ENCODE results near the gene PRKAA1. TPM values are rescaled to one million over a fixed set of nuclear protein-coding genes. Genes with fewer than 3 reads are reported as not detected.
A peak's percentile ranks its signal among the peaks of the same experiment; 100 is the strongest.

The PRKAA1 gene
- total and polyA plus RNA-seq, 2 of the 13 experiments (the other 11 are each of a cell fraction or from before 2014, with no cell fraction given) = 36.6 to 58.0 TPM

DNA sequence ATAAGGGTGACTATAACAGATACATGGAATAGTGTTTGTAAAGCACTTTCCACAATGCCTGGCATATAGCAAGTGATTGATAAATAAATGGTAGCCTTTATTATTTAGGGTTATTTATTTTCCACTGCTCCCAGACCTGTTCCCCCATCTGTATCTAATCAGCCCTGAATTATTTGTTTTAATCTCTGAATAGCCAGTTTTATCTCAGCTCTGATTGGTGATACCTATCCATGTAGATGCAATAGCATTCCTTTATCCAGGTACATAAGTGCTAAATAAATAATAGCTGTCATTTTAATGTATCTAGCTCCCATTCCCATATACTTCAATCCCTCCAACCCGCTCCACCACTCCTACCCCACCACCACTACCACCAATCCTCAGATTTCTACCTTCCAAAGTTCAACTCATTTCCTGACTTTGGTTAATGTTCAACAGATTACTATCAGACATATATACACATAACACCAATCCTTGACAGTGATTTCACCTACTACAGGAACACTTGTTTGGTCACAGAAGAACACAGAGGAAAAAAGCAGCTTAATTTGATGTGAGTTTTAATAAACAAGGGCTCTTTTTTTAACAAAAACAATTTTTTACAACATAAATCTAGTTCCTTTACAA, 14.0 kb downstream of the PRKAA1 start:
- Histone ChIP-seq H3K4me1 (ENCODE audit: insufficient read depth, low read length) (peaks cover 93% of the 10 kb centered on the region), H3K27me3 (ENCODE audit: control insufficient read depth in 1 of 2, insufficient read depth in 2 of 2, low read length in 2 of 2) (no peaks in the 10 kb centered on the region)
- peak; percentile 71 for TF ChIP-seq FOXA3 (CRISPR knock-in tag; IDR thresholded peaks at IDR 0.05)
- TF ChIP-seq ISL2 (CRISPR knock-in tag; IDR thresholded peaks at IDR 0.05) = peak; percentile 64
- no peak for TF ChIP-seq ZNF839 (CRISPR knock-in tag; IDR thresholded peaks at IDR 0.05; ENCODE audit: borderline replicate concordance)
- peak; percentile 89 for TF ChIP-seq ARID3A (IDR thresholded peaks at IDR 0.05; ENCODE audit: low read depth, low read length)
- TF ChIP-seq FOXP4 (CRISPR knock-in tag; IDR thresholded peaks at IDR 0.05) = peak; percentile 72
- peak; percentile 73; the same call in 1 of the 2 replicates for TF ChIP-seq HMG20A (CRISPR knock-in tag; IDR thresholded peaks at IDR 0.05; ENCODE audit: borderline replicate concordance)
- no peak for TF ChIP-seq ARNTL (CRISPR knock-in tag; IDR thresholded peaks at IDR 0.05)
- TF ChIP-seq, protein P1, sequence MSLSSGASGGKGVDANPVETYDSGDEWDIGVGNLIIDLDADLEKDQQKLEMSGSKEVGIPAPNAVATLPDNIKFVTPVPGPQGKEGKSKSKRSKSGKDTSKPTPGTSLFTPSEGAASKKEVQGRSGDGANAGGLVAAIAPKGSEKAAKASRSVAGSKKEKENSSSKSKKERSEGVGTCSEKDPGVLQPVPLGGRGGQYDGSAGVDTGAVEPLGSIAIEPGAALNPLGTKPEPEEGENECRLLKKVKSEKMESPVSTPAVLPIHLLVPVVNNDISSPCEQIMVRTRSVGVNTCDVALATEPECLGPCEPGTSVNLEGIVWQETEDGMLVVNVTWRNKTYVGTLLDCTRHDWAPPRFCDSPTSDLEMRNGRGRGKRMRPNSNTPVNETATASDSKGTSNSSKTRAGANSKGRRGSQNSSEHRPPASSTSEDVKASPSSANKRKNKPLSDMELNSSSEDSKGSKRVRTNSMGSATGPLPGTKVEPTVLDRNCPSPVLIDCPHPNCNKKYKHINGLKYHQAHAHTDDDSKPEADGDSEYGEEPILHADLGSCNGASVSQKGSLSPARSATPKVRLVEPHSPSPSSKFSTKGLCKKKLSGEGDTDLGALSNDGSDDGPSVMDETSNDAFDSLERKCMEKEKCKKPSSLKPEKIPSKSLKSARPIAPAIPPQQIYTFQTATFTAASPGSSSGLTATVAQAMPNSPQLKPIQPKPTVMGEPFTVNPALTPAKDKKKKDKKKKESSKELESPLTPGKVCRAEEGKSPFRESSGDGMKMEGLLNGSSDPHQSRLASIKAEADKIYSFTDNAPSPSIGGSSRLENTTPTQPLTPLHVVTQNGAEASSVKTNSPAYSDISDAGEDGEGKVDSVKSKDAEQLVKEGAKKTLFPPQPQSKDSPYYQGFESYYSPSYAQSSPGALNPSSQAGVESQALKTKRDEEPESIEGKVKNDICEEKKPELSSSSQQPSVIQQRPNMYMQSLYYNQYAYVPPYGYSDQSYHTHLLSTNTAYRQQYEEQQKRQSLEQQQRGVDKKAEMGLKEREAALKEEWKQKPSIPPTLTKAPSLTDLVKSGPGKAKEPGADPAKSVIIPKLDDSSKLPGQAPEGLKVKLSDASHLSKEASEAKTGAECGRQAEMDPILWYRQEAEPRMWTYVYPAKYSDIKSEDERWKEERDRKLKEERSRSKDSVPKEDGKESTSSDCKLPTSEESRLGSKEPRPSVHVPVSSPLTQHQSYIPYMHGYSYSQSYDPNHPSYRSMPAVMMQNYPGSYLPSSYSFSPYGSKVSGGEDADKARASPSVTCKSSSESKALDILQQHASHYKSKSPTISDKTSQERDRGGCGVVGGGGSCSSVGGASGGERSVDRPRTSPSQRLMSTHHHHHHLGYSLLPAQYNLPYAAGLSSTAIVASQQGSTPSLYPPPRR (CRISPR knock-in tag; IDR thresholded peaks at IDR 0.05; ENCODE audit: borderline replicate concordance) = 0 out of 2 replicates have a peak, but pooled peaks have one; percentile 21
- 0 out of 2 replicates have a peak, but pooled peaks have one; percentile 31 for TF ChIP-seq ZBTB20 (CRISPR knock-in tag; IDR thresholded peaks at IDR 0.05; ENCODE audit: borderline replicate concordance, low read depth)
- peak; percentile 51; the same call in 1 of the 2 replicates for TF ChIP-seq FOXK1 (CRISPR knock-in tag; IDR thresholded peaks at IDR 0.05; ENCODE audit: borderline replicate concordance, low read depth)
- TF ChIP-seq ERF (CRISPR knock-in tag; IDR thresholded peaks at IDR 0.05) = 0 out of 2 replicates have a peak, but pooled peaks have one; percentile 27
- TF ChIP-seq KLF12 (CRISPR knock-in tag; IDR thresholded peaks at IDR 0.05; ENCODE audit: borderline replicate concordance) = peak; percentile 43; the same call in 1 of the 2 replicates
- TF ChIP-seq SOX13 (IDR thresholded peaks at IDR 0.05) = no peak
- TF ChIP-seq SOX13 (CRISPR knock-in tag; conservative IDR thresholded peaks at IDR 0.05 in 1 of 2, IDR thresholded peaks at IDR 0.05 in 1 of 2) = peak in 1 of 2 experiments; percentile 39; a peak in 1 of 4 replicates
- peak; percentile 52 for TF ChIP-seq GATAD2A (CRISPR knock-in tag; IDR thresholded peaks at IDR 0.05)

More for the DNA sequence above, 14.0 kb downstream of the PRKAA1 start:
- FAIRE-seq (peak; percentile 82), DNase-seq (ENCODE audit: low spot score) (peak; percentile 92), ATAC-seq (peak; percentile 100)
- Histone ChIP-seq H2AFZ (ENCODE audit: low read length) (no peak overlapping the region), H3K9me3 (ENCODE audit: low read length) (peaks cover 7% of the 10 kb centered on the region; the same call in 1 of the 2 replicates), H3K4me3 (replicated peaks in 1 of 3; ENCODE audit: insufficient read depth in 1 of 3, low read depth in 2 of 3, low read length in 3 of 3) (peak overlapping the region; percentile 22 to 50 (median 36); a peak in 3 of 6 replicates), H3K9ac (ENCODE audit: insufficient read depth, low read depth, low read length) (peak overlapping the region; percentile 53), H4K20me1 (ENCODE audit: insufficient read depth, low read length) (peaks cover 3% of the 10 kb centered on the region; the same call in 1 of the 2 replicates), H3K79me2 (ENCODE audit: insufficient read depth, low read length) (peaks cover 96% of the 10 kb centered on the region), H3K27ac (ENCODE audit: extremely low read length, insufficient read depth, low read length) (peak overlapping the region; percentile 73), H3K4me2 (ENCODE audit: low read depth, low read length) (peak overlapping the region; percentile 83), H3K36me3 (replicated peaks in 1 of 2; ENCODE audit: control insufficient read depth in 1 of 2, insufficient read depth in 2 of 2, low read length in 2 of 2) (peaks cover 0 to 7% of the 10 kb centered on the region in 2 experiments; a peak in 3 of 5 replicates)
- CTCF ChIA-PET (ENCODE audit: low intra/inter-chr PET ratio, low total read pairs) = no interaction called here
- POLR2A ChIA-PET = interaction anchor here (0.6 to 1.6 kb wide), 7 partner anchors 29 to 1120 kb away, joined by 3 to 9 read pairs (median 3); partner anchors contain the start of genes RIMOC1 and RPL37
- BruUV-seq (replicated peaks) = TSS peak; percentile 31
- in situ Hi-C loops (cut with HindIII; ENCODE audit: extremely low pct_ligation_motif_present, low pct_unique_long_range_greater_than_20kb) (no loop called here), intact Hi-C loops (cut with micrococcal nuclease; ENCODE audit: unreplicated experiment) (loop anchor here (1.0 to 10.0 kb wide), 2 partner anchors 8 to 1709 kb away; partner anchors contain the start of gene RICTOR)
- 7% methylated on average over 1 of the region's 1 CpG for WGBS (ENCODE audit: low lambda C conversion rate)

All from HepG2 (cell line).